ENCODE results near the gene SPSB4. TPM values are rescaled to one million over a fixed set of nuclear protein-coding genes. Genes with fewer than 3 reads are reported as not detected.

Gene SPSB4
- total and polyA plus RNA-seq, 2 of the 8 experiments (the other 6 are each of a cell fraction or from before 2014, with no cell fraction given), result 15.1 to 17.2 TPM

- Histone ChIP-seq H4K91ac (replicated peaks; ENCODE audit: insufficient read length, low read length) (no peak overlapping the region), H3K27ac (ENCODE audit: low read depth, low read length) (no peak overlapping the region), H3K18ac (ENCODE audit: extremely low read depth, low read length) (no peak overlapping the region), H3K4me2 (ENCODE audit: insufficient read depth in 1 of 2, low read depth in 2 of 2, low read length in 2 of 2) (no peak overlapping the region), H3K56ac (replicated peaks; ENCODE audit: insufficient read length, low read depth, low read length) (no peak overlapping the region), H2BK12ac (ENCODE audit: low read depth, low read length) (no peak overlapping the region), H3K9me3 (ENCODE audit: insufficient read depth in 2 of 2, low read depth in 1 of 2, low read length in 1 of 2) (peaks cover 5 to 8% of the 10 kb centered on the region in 2 experiments; a peak in 1 of 4 replicates), H3K9ac (replicated peaks in 1 of 4; ENCODE audit: extremely low read depth in 1 of 4, low read depth in 3 of 4, low read length in 3 of 4) (no peak overlapping the region), H3K79me2 (ENCODE audit: control insufficient read depth in 1 of 2, insufficient read depth in 2 of 2, low read length in 2 of 2) (peaks cover 0 to 3% of the 10 kb centered on the region in 2 experiments; a peak in 1 of 4 replicates), H3K4me1 (replicated peaks in 1 of 4; ENCODE audit: control insufficient read depth in 3 of 4, insufficient read depth in 4 of 4, low read length in 3 of 4) (peaks cover 2 to 4% (median 3%) of the 10 kb centered on the region in 4 experiments; a peak in 5 of 7 replicates), H4K20me1 (replicated peaks in 1 of 2; ENCODE audit: control insufficient read depth in 1 of 2, insufficient read depth in 2 of 2, low read length in 2 of 2) (no peaks in the 10 kb centered on the region), H2BK15ac (ENCODE audit: low read length) (no peak overlapping the region), H2BK5ac (ENCODE audit: low read depth, low read length) (no peak overlapping the region), H3K36me3 (ENCODE audit: control insufficient read depth in 2 of 4, insufficient read depth in 4 of 4, low read length in 3 of 4) (no peaks in the 10 kb centered on the region), H3K23me2 (ENCODE audit: low read depth, low read length) (no peaks in the 10 kb centered on the region), H2AFZ (ENCODE audit: low read length) (no peak overlapping the region), H2AK5ac (ENCODE audit: low read depth, low read length) (no peak overlapping the region), H3K4me3 (ENCODE audit: extremely low read depth in 1 of 4, insufficient read depth in 2 of 4, low read depth in 3 of 4, low read length in 4 of 4) (no peak overlapping the region), H2BK20ac (ENCODE audit: low read length) (no peak overlapping the region), H3K23ac (ENCODE audit: insufficient read length) (no peak overlapping the region), H3K4ac (replicated peaks; ENCODE audit: insufficient read length, low read depth, low read length) (no peak overlapping the region), H4K8ac (ENCODE audit: extremely low read depth, insufficient read depth, low read length) (no peak overlapping the region), H3K79me1 (ENCODE audit: low read depth, low read length) (no peaks in the 10 kb centered on the region; the same call in 1 of the 2 replicates), H4K5ac (ENCODE audit: insufficient read length, low read depth, low read length) (no peak overlapping the region), H2BK120ac (replicated peaks; ENCODE audit: low read depth, low read length) (no peak overlapping the region), H3K27me3 (replicated peaks in 1 of 4; ENCODE audit: control insufficient read depth in 3 of 4, extremely low read depth in 1 of 4, insufficient read depth in 3 of 4, low read length in 3 of 4) (no peaks in the 10 kb centered on the region), H3K14ac (ENCODE audit: insufficient read length) (no peak overlapping the region)
- ChIA-PET POLR2A (ENCODE audit: partially characterized antibody) (no interaction called here), CTCF (ENCODE audit: partially characterized antibody) (interaction anchor here (0.9 to 3.9 kb wide), 3 partner anchors 11 to 44 kb away, joined by 3 to 21 read pairs (median 12); no protein-coding TSS in a partner anchor)
- WGBS, 2 experiments (ENCODE audit: extremely low coverage in 1 of 2, insufficient coverage in 1 of 2, insufficient read length in 1 of 2, insufficient replicate concordance in 2 of 2, low coverage in 1 of 2, low lambda C conversion rate in 2 of 2, missing lambda C conversion rate in 1 of 2), result 91% methylated on average over 9 of the region's 9 CpGs; no CpG with 5 or more reads in 1 of the 2 experiments
- DNase-seq (ENCODE audit: low read depth in 1 of 2, low spot score in 2 of 2) (peak in 1 of 2 experiments; percentile 45), FAIRE-seq (no peak)
- TF ChIP-seq SP4 (IDR thresholded peaks at IDR 0.05; ENCODE audit: low read length) (no peak), JUN (IDR thresholded peaks at IDR 0.05; ENCODE audit: low read depth, low read length) (no peak), BACH1 (IDR thresholded peaks at IDR 0.05; ENCODE audit: low read length) (no peak), RAD21 (IDR thresholded peaks at IDR 0.05 in 1 of 2, conservative IDR thresholded peaks at IDR 0.05 in 1 of 2; ENCODE audit: low read depth in 2 of 2, low read length in 2 of 2) (no peak), YY1 (IDR thresholded peaks at IDR 0.05; ENCODE audit: low read depth, low read length) (no peak), SIRT6 (IDR thresholded peaks at IDR 0.05; ENCODE audit: low read length) (no peak), PHF8 (conservative IDR thresholded peaks at IDR 0.05; ENCODE audit: low read depth, low read length) (no peak), HDAC2 (IDR thresholded peaks at IDR 0.05; ENCODE audit: borderline replicate concordance in 1 of 2, low read depth in 2 of 2, low read length in 2 of 2) (no peak), RXRA (IDR thresholded peaks at IDR 0.05; ENCODE audit: insufficient read depth, low read depth, low read length) (no peak), EZH2 (IDR thresholded peaks at IDR 0.05; ENCODE audit: low read depth, low read length, severe bottlenecking) (no peak), KDM4A (IDR thresholded peaks at IDR 0.05; ENCODE audit: low read depth, low read length, severe bottlenecking) (no peak), POU5F1 (IDR thresholded peaks at IDR 0.05; ENCODE audit: low read depth, low read length) (no peak), TCF12 (IDR thresholded peaks at IDR 0.05; ENCODE audit: low read depth, low read length) (no peak), CEBPB (IDR thresholded peaks at IDR 0.05; ENCODE audit: low read depth, low read length) (no peak), EGR1 (IDR thresholded peaks at IDR 0.05; ENCODE audit: borderline replicate concordance, low read depth, low read length) (no peak)
These were observed 96.5 kb downstream of the SPSB4 start for GRCh38 chr3:141147657-141148056.

Data from H1 (cell line).